ENCODE data around the gene IGF1. TPM values are rescaled to one million over a fixed set of nuclear protein-coding genes. Genes with fewer than 3 reads are reported as not detected.

Gene IGF1
- total and polyA plus RNA-seq, 9 of the 15 experiments (the other 6 are each of a cell fraction or from before 2014, with no cell fraction given) = 3.7 to 13.9 (median 4.5) TPM

- TF ChIP-seq CHD2 (IDR thresholded peaks at IDR 0.05; ENCODE audit: low read depth, low read length) = no peak
- TF ChIP-seq XRCC4 (IDR thresholded peaks at IDR 0.05; ENCODE audit: extremely low read depth, insufficient read depth, insufficient read length) = no peak
- TF ChIP-seq TCF15 (CRISPR knock-in tag; IDR thresholded peaks at IDR 0.05) = no peak
- TF ChIP-seq JUN (IDR thresholded peaks at IDR 0.05; ENCODE audit: borderline replicate concordance, low read depth, low read length) = 0 out of 2 replicates have a peak, but pooled peaks have one; percentile 46
- TF ChIP-seq JUN (CRISPR knock-in tag; IDR thresholded peaks at IDR 0.05; ENCODE audit: borderline replicate concordance) = no peak
- TF ChIP-seq CREM (IDR thresholded peaks at IDR 0.05; ENCODE audit: low read depth) = peak; percentile 60; the same call in 1 of the 2 replicates
- TF ChIP-seq NFE2 (IDR thresholded peaks at IDR 0.05; ENCODE audit: low read depth) = no peak
- TF ChIP-seq ZNF23 (CRISPR knock-in tag; IDR thresholded peaks at IDR 0.05) = no peak
- TF ChIP-seq ATF7 (IDR thresholded peaks at IDR 0.05) = peak; percentile 96
- TF ChIP-seq ZFP36 (IDR thresholded peaks at IDR 0.05; ENCODE audit: low read depth, low read length, partially characterized antibody) = peak; percentile 73
- TF ChIP-seq FOXP1 (CRISPR knock-in tag; IDR thresholded peaks at IDR 0.05) = no peak
- TF ChIP-seq JUNB (CRISPR knock-in tag; conservative IDR thresholded peaks at IDR 0.05) = no peak; the same call in 1 of the 2 replicates
- no peak for TF ChIP-seq MYC (IDR thresholded peaks at IDR 0.05; ENCODE audit: low read depth, low read length)
- TF ChIP-seq MYC (CRISPR knock-in tag; IDR thresholded peaks at IDR 0.05; ENCODE audit: borderline replicate concordance, low read depth) = no peak
- no peak for TF ChIP-seq TSHZ1 (CRISPR knock-in tag; IDR thresholded peaks at IDR 0.05)
- TF ChIP-seq DACH1 (IDR thresholded peaks at IDR 0.05; ENCODE audit: partially characterized antibody) = no peak
- TF ChIP-seq FOXJ3 (CRISPR knock-in tag; IDR thresholded peaks at IDR 0.05) = no peak
- peak; percentile 79 for TF ChIP-seq C11orf30 (IDR thresholded peaks at IDR 0.05; ENCODE audit: low read depth)
- no peak for TF ChIP-seq TRIM28 (IDR thresholded peaks at IDR 0.05)
- no peak for TF ChIP-seq RBBP5 (IDR thresholded peaks at IDR 0.05; ENCODE audit: borderline replicate concordance, insufficient read depth, low read length, poor library complexity, severe bottlenecking)
- no peak for TF ChIP-seq ZNF398 (CRISPR knock-in tag; IDR thresholded peaks at IDR 0.05)
- 0 out of 4 replicates have a peak, but pooled peaks of 1 of the 2 experiments have one; percentile 23 for TF ChIP-seq MLLT1 (IDR thresholded peaks at IDR 0.05)
- TF ChIP-seq MAFF (IDR thresholded peaks at IDR 0.05; ENCODE audit: low read length) = peak; percentile 92
These were observed 1.1 kb downstream of the IGF1 start (continued) for GRCh38 chr12:102479099-102479885.

All from K562 (cell line).